Skeletal muscle satellite cell (primary cell): ENCODE results near the gene DHDH.

Source experiments
- H3K27me3 ChIP-seq: 2 replicates; pipeline ENCODE4 v1.7.0; 2013; ENCODE audit warnings: low read length; ENCODE audit not compliant: control insufficient read depth, insufficient read depth
- H3K36me3 ChIP-seq: 2 replicates; pipeline ENCODE4 v1.7.0; 2013; ENCODE audit warnings: mild to moderate bottlenecking, control low read depth, low read length; ENCODE audit not compliant: insufficient read depth
- H3K4me1 ChIP-seq: 2 replicates; pipeline ENCODE4 v1.7.0; 2013; ENCODE audit warnings: low read length; ENCODE audit not compliant: control insufficient read depth, insufficient read depth
- H3K4me2 ChIP-seq: 2 replicates; pipeline ENCODE4 v1.7.0; 2013; ENCODE audit warnings: mild to moderate bottlenecking, low read length
- H3K4me3 ChIP-seq: 2 replicates; pipeline ENCODE4 v1.7.0; 2013; ENCODE audit warnings: low read length
- H3K9ac ChIP-seq: 2 replicates; pipeline ENCODE4 v1.7.0; 2013; ENCODE audit warnings: mild to moderate bottlenecking, low read depth, low read length, moderate library complexity
- H3K9me3 ChIP-seq: replicated peaks from 2 replicates; pipeline ENCODE4 v1.7.0; 2013; ENCODE audit warnings: mild to moderate bottlenecking, control low read depth, low read length

DHDH gene

GRCh38 chr19:48970923-48971395 lies 37.5 kb downstream of the DHDH start:
- no peak overlapping the region for H3K4me2 ChIP-seq
- H3K27me3 ChIP-seq = no peaks in the 10 kb centered on the region
- H3K9me3 ChIP-seq = no peaks in the 10 kb centered on the region
- no peak overlapping the region for H3K9ac ChIP-seq
- H3K4me1 ChIP-seq = peaks cover 11% of the 10 kb centered on the region
- peaks cover 59% of the 10 kb centered on the region for H3K36me3 ChIP-seq
- H3K4me3 ChIP-seq = no peak overlapping the region

GRCh38 chr19:48975947-48976847 lies 42.7 kb downstream of the DHDH start:
- peaks cover 46% of the 10 kb centered on the region for H3K36me3 ChIP-seq
- no peak overlapping the region for H3K4me2 ChIP-seq
- H3K27me3 ChIP-seq = no peaks in the 10 kb centered on the region
- peaks cover 9% of the 10 kb centered on the region for H3K4me1 ChIP-seq
- H3K4me3 ChIP-seq = no peak overlapping the region
- H3K9me3 ChIP-seq = no peaks in the 10 kb centered on the region
- no peak overlapping the region for H3K9ac ChIP-seq

GRCh38 chr19:48977061-48977460 lies 43.6 kb downstream of the DHDH start:
- H3K36me3 ChIP-seq = peaks cover 53% of the 10 kb centered on the region
- no peak overlapping the region for H3K4me2 ChIP-seq
- no peaks in the 10 kb centered on the region for H3K9me3 ChIP-seq
- H3K27me3 ChIP-seq = no peaks in the 10 kb centered on the region
- H3K4me1 ChIP-seq = peaks cover 9% of the 10 kb centered on the region
- H3K9ac ChIP-seq = no peak overlapping the region
- no peak overlapping the region for H3K4me3 ChIP-seq

GRCh38 chr19:48982280-48982679 lies 48.8 kb downstream of the DHDH start:
- no peaks in the 10 kb centered on the region for H3K9me3 ChIP-seq
- H3K36me3 ChIP-seq = peaks cover 67% of the 10 kb centered on the region
- H3K9ac ChIP-seq = no peak overlapping the region
- H3K27me3 ChIP-seq = no peaks in the 10 kb centered on the region
- no peak overlapping the region for H3K4me3 ChIP-seq
- H3K4me2 ChIP-seq = no peak overlapping the region
- H3K4me1 ChIP-seq = peaks cover 9% of the 10 kb centered on the region

- Histone ChIP-seq H3K9ac (no peak overlapping the region), H3K9me3 (no peaks in the 10 kb centered on the region), H3K27me3 (no peaks in the 10 kb centered on the region), H3K4me2 (no peak overlapping the region), H3K4me3 (no peak overlapping the region), H3K4me1 (peaks cover 13% of the 10 kb centered on the region), H3K36me3 (peaks cover 70% of the 10 kb centered on the region)
Observed at GRCh38 chr19:48985711-48986110, 52.2 kb downstream of the DHDH start.

GRCh38 chr19:48986211-48986610 lies 52.7 kb downstream of the DHDH start:
- H3K4me3 ChIP-seq = no peak overlapping the region
- no peaks in the 10 kb centered on the region for H3K9me3 ChIP-seq
- H3K4me2 ChIP-seq = no peak overlapping the region
- H3K9ac ChIP-seq = no peak overlapping the region
- H3K36me3 ChIP-seq = peaks cover 69% of the 10 kb centered on the region
- H3K4me1 ChIP-seq = peaks cover 18% of the 10 kb centered on the region
- H3K27me3 ChIP-seq = no peaks in the 10 kb centered on the region

GRCh38 chr19:48987323-48987722 lies 53.8 kb downstream of the DHDH start:
- Histone ChIP-seq H3K9me3 (no peaks in the 10 kb centered on the region), H3K4me3 (no peak overlapping the region), H3K4me1 (peaks cover 27% of the 10 kb centered on the region), H3K4me2 (no peak overlapping the region), H3K36me3 (peaks cover 59% of the 10 kb centered on the region), H3K9ac (no peak overlapping the region), H3K27me3 (no peaks in the 10 kb centered on the region)

GRCh38 chr19:48988286-48988685 lies 54.8 kb downstream of the DHDH start:
- H3K4me2 ChIP-seq = no peak overlapping the region
- H3K27me3 ChIP-seq = no peaks in the 10 kb centered on the region
- no peak overlapping the region for H3K9ac ChIP-seq
- H3K4me3 ChIP-seq = no peak overlapping the region
- H3K9me3 ChIP-seq = no peaks in the 10 kb centered on the region
- H3K36me3 ChIP-seq = peaks cover 50% of the 10 kb centered on the region
- H3K4me1 ChIP-seq = peaks cover 27% of the 10 kb centered on the region

GRCh38 chr19:48988860-48989259 lies 55.4 kb downstream of the DHDH start:
- Histone ChIP-seq H3K36me3 (peaks cover 44% of the 10 kb centered on the region), H3K27me3 (no peaks in the 10 kb centered on the region), H3K9ac (no peak overlapping the region), H3K4me3 (no peak overlapping the region), H3K4me2 (no peak overlapping the region), H3K4me1 (peaks cover 27% of the 10 kb centered on the region), H3K9me3 (no peaks in the 10 kb centered on the region)

GRCh38 chr19:48989701-48990291 lies 56.3 kb downstream of the DHDH start:
- H3K9me3 ChIP-seq = no peaks in the 10 kb centered on the region
- peak overlapping the region; percentile 58 for H3K4me2 ChIP-seq
- no peaks in the 10 kb centered on the region for H3K27me3 ChIP-seq
- H3K4me3 ChIP-seq = peak overlapping the region; percentile 43
- H3K4me1 ChIP-seq = peaks cover 28% of the 10 kb centered on the region
- H3K36me3 ChIP-seq = peaks cover 41% of the 10 kb centered on the region
- peak overlapping the region; percentile 57 for H3K9ac ChIP-seq

- Histone ChIP-seq H3K4me3 (peak overlapping the region; percentile 43), H3K36me3 (peaks cover 35% of the 10 kb centered on the region), H3K27me3 (no peaks in the 10 kb centered on the region), H3K4me1 (peaks cover 32% of the 10 kb centered on the region), H3K9me3 (no peaks in the 10 kb centered on the region), H3K4me2 (peak overlapping the region; percentile 58), H3K9ac (peak overlapping the region; percentile 57)
Observed at GRCh38 chr19:48990400-48990799, 56.9 kb downstream of the DHDH start.
